HEK293T (cell line): Measurements from ENCODE around the gene AJM1.

Experiments used
- ARNT ChIP-seq: fragments of 450-650 bp; IDR thresholded peaks from 2 replicates; pipeline ENCODE4 v1.6.1; 2017; ENCODE audit warnings: mild to moderate bottlenecking
- BHLHE40 ChIP-seq: fragments of 450-650 bp; IDR thresholded peaks from 2 replicates; pipeline ENCODE4 v1.6.1; 2016; ENCODE audit warnings: mild to moderate bottlenecking, moderate library complexity, borderline replicate concordance
- CTBP1 ChIP-seq: fragments of 450-650 bp; IDR thresholded peaks from 2 replicates; pipeline ENCODE4 v1.6.1; 2016; ENCODE audit warnings: borderline replicate concordance
- ELF4 ChIP-seq: fragments of 450-650 bp; IDR thresholded peaks from 2 replicates; pipeline ENCODE4 v1.6.1; 2017; ENCODE audit warnings: antibody characterized with exemption
- FOXA1 ChIP-seq: fragments of 450-650 bp; IDR thresholded peaks from 2 replicates; pipeline ENCODE4 v1.6.1; 2016; ENCODE audit warnings: mild to moderate bottlenecking
- FOXM1 ChIP-seq: fragments of 450-650 bp; IDR thresholded peaks from 2 replicates; pipeline ENCODE4 v1.6.1; 2017; ENCODE audit warnings: mild to moderate bottlenecking, borderline replicate concordance
- HDGF ChIP-seq: fragments of 450-650 bp; IDR thresholded peaks from 2 replicates; pipeline ENCODE4 v1.6.1; 2017; ENCODE audit warnings: antibody characterized with exemption, borderline replicate concordance
- LEF1 ChIP-seq: fragments of 450-650 bp; IDR thresholded peaks from 2 replicates; pipeline ENCODE4 v1.6.1; 2017; ENCODE audit warnings: mild to moderate bottlenecking, borderline replicate concordance
- NFRKB ChIP-seq: fragments of 450-650 bp; IDR thresholded peaks from 2 replicates; pipeline ENCODE4 v1.6.1; 2016; ENCODE audit warnings: mild to moderate bottlenecking, moderate library complexity
- SP1 ChIP-seq: fragments of 450-650 bp; IDR thresholded peaks from 2 replicates; pipeline ENCODE4 v1.6.1; 2017
- SUZ12 ChIP-seq: fragments of 450-650 bp; IDR thresholded peaks from 2 replicates; pipeline ENCODE4 v1.6.1; 2016; ENCODE audit warnings: mild to moderate bottlenecking
- TARDBP ChIP-seq: fragments of 450-650 bp; IDR thresholded peaks from 2 replicates; pipeline ENCODE4 v1.6.1; 2016
- ZNF384 ChIP-seq: fragments of 450-650 bp; IDR thresholded peaks from 2 replicates; pipeline ENCODE4 v1.6.1; 2016
- TF ChIP-seq, protein P1 (sequence below): fragments of 450-650 bp; IDR thresholded peaks from 2 replicates; pipeline ENCODE4 v1.6.1; 2016

DNA sequence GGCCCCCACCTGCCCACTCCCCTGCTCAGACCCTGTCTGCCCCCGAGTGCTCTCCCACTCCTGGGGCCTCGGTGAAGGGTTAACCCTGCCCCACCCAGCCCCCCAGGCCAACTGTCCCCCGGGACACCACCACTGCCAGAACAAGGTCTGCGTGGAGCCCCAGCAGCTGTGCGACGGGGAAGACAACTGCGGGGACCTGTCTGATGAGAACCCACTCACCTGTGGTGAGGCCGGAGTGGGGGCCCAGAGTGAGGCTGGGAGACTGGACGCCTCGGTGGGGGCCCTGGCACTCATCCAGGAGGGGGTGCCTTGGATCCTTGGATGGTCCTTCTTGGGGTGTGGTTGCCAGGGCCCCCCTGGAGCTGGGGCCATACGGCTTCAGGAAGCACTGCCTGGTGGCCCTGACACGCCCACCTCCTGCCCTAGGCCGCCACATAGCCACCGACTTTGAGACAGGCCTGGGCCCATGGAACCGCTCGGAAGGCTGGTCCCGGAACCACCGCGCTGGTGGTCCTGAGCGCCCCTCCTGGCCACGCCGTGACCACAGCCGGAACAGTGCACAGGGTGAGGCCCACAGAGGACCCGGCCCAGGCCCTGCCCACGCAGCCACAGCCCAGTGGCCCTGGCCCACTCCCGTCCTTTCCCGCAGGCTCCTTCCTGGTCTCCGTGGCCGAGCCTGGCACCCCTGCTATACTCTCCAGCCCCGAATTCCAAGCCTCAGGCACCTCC, 12.0 kb downstream of the AJM1 start:
- TF ChIP-seq FOXM1 (no peak), BHLHE40 (no peak), SP1 (no peak), TARDBP (no peak), LEF1 (no peak), HDGF (no peak), ARNT (no peak), ZNF384 (no peak), SUZ12 (no peak), FOXA1 (no peak), CTBP1 (no peak), NFRKB (no peak), ELF4 (no peak)
- TF ChIP-seq, protein P1, sequence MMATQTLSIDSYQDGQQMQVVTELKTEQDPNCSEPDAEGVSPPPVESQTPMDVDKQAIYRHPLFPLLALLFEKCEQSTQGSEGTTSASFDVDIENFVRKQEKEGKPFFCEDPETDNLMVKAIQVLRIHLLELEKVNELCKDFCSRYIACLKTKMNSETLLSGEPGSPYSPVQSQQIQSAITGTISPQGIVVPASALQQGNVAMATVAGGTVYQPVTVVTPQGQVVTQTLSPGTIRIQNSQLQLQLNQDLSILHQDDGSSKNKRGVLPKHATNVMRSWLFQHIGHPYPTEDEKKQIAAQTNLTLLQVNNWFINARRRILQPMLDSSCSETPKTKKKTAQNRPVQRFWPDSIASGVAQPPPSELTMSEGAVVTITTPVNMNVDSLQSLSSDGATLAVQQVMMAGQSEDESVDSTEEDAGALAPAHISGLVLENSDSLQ: no peak
